ENCODE data around the gene SLC9A9. TPM values are rescaled to one million over a fixed set of nuclear protein-coding genes. Genes with fewer than 3 reads are reported as not detected.
A peak's percentile ranks its signal among the peaks of the same experiment; 100 is the strongest.

Gene SLC9A9
- total and polyA plus RNA-seq, 8 donors = 0.58 to 29.7 (median 14.0) TPM

- Histone ChIP-seq H3K9me3 (no peaks in the 10 kb centered on the region), H3K4me3 (no peak overlapping the region), H3K4me1 (peaks cover 0 to 8% (median 4%) of the 10 kb centered on the region in 4 donors), H3K27me3 (no peaks in the 10 kb centered on the region), H3K27ac (no peak overlapping the region), H3K36me3 (no peaks in the 10 kb centered on the region)
- TF ChIP-seq POLR2A (IDR thresholded peaks at IDR 0.05) = no peak
- peak in 1 of 3 donors; percentile 45 for TF ChIP-seq POLR2AphosphoS5 (IDR thresholded peaks at IDR 0.05)
- TF ChIP-seq EP300 (IDR thresholded peaks at IDR 0.05) = no peak
- peak in 5 of 7 experiments; percentile 52 to 89 (median 87) for TF ChIP-seq CTCF (IDR thresholded peaks at IDR 0.05)
- 28 to 31% (median 29%) methylated on average over 10 of the region's 10 CpGs for WGBS, 5 donors
- DNase-seq = peak; percentile 73 to 89
- intact Hi-C loops (cut with DNase I; ENCODE audit: low total_unique reads) = no loop called here
Observed at GRCh38 chr3:143674100-143674968, 173.9 kb downstream of the SLC9A9 start.

DNA sequence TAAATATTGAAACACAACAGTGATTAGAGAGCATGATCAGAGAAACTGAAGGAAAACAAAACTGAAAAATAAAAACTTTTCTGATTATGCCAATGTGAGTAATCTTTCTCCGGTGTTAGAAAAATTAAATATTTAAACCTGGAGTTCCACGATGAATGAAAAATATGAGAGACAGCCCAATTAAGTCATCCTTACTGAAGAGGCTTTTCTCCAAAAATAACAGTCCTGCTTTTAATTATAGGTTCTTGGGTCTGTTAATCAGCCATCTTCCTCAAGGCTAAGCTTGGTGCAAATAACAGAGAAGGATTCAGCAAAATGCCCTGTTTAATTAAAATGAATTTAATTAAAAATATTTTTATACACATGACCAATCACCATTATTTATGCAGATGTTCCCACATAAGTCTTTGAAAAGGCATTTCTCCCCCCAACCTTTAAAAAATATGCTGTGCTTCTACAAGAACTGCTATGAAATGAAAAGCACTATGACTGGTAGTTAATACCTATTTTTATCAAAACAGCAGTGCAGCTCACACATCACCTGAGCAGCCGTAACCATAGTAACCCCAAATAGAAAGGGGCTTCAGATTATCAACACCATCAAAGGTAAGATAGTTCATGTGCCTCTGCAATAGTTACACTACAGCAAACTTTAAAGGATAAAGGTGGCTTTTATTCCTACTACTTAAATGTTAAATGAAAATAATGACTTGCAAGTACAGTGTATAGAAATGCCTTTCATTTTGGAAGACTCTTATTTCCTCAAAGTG, 175.7 kb downstream of the SLC9A9 start:
- H3K4me1 ChIP-seq = peaks cover 0 to 8% (median 4%) of the 10 kb centered on the region in 4 donors
- intact Hi-C loops (cut with DNase I; ENCODE audit: low total_unique reads) = no loop called here
- 83 to 93% (median 92%) methylated on average over 3 of the region's 3 CpGs for WGBS, 5 donors
- no peak for TF ChIP-seq POLR2AphosphoS5 (IDR thresholded peaks at IDR 0.05)
- no peak for TF ChIP-seq CTCF (IDR thresholded peaks at IDR 0.05)
- no peak for TF ChIP-seq EP300 (IDR thresholded peaks at IDR 0.05)
- TF ChIP-seq POLR2A (IDR thresholded peaks at IDR 0.05) = no peak
- H3K27ac ChIP-seq = no peak overlapping the region
- H3K36me3 ChIP-seq = no peaks in the 10 kb centered on the region
- H3K9me3 ChIP-seq = no peaks in the 10 kb centered on the region
- DNase-seq = no peak
- H3K4me3 ChIP-seq = no peak overlapping the region
- H3K27me3 ChIP-seq = no peaks in the 10 kb centered on the region

DNA sequence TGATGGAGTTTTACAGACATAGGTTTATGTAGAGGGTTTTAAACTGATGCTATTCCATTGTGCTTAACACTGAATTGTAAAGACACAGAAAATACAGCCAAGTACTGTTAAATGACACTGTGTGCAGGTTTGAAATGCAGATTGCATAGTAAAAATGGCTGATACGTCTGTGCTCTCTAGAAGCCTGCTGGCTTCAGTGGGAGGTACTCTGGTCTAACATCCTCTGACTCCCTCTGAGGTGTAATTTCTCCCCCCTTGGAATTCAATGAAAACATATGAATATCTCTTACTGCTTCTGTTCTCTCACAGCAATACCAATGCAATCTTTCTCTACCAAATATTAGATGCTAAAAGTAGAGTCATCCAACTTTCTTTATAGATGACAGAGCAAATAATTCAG, 176.6 kb downstream of the SLC9A9 start:
- H3K9me3 ChIP-seq = no peaks in the 10 kb centered on the region
- H3K4me3 ChIP-seq = no peak overlapping the region
- peaks cover 0 to 8% (median 4%) of the 10 kb centered on the region in 4 donors for H3K4me1 ChIP-seq
- TF ChIP-seq CTCF (IDR thresholded peaks at IDR 0.05) (no peak), POLR2AphosphoS5 (IDR thresholded peaks at IDR 0.05) (no peak), EP300 (IDR thresholded peaks at IDR 0.05) (no peak), POLR2A (IDR thresholded peaks at IDR 0.05) (no peak)
- H3K36me3 ChIP-seq = no peaks in the 10 kb centered on the region
- H3K27ac ChIP-seq = no peak overlapping the region
- intact Hi-C loops (cut with DNase I; ENCODE audit: low total_unique reads) = no loop called here
- H3K27me3 ChIP-seq = no peaks in the 10 kb centered on the region
- WGBS, 5 donors = 35 to 65% (median 53%) methylated on average over 1 of the region's 1 CpG
- no peak for DNase-seq

DNA sequence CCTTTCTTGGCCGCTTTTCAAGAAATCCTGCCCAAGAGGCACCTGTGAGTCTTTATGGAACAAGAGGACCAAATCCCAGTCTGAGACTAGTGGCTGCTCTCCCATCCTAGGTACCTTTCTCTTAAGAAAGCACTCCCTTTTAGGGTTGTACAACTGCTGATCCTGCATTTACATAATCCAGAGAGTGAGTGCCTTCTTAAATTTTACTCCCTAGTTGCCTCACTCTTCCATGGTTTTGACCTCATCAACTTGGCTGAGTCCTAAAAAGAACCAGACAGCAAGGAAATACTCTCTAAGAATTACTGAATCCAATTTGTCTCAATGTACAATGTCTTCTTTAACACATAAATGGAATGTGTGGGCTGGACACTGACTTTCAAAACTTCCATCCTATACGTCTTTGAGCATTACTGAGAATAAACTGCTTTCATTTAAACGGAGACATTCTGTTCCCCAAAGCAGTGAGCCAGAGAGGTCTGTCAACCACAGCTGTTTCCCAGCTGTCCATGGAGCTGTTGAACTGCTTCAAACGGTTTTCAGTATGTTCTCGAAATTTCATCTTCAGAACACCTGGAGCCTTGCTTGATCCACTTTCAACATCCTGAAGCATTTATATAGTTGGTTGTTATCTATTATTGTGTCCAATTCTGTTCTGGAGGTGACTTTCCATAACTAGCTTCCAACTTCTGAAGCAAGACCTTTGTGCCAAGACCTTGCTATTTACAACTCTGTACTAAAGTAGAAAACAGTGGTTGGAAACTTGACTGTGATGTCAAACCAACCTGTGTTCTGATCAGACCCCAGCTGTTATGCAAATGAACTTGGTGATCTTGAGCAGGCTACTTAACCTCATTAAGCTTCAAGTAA, 179.1 kb downstream of the SLC9A9 start:
- Histone ChIP-seq H3K4me3 (no peak overlapping the region), H3K27me3 (no peaks in the 10 kb centered on the region), H3K9me3 (no peaks in the 10 kb centered on the region), H3K36me3 (no peaks in the 10 kb centered on the region), H3K4me1 (peaks cover 0 to 4% (median 2%) of the 10 kb centered on the region in 4 donors), H3K27ac (peak overlapping the region in 1 of 5 donors; percentile 51)
- 60 to 75% (median 74%) methylated on average over 5 of the region's 5 CpGs for WGBS, 5 donors
- TF ChIP-seq POLR2AphosphoS5 (IDR thresholded peaks at IDR 0.05) (peak in 2 of 3 donors; percentile 21 to 30), POLR2A (IDR thresholded peaks at IDR 0.05) (no peak)
- intact Hi-C loops (cut with DNase I; ENCODE audit: low total_unique reads) = no loop called here
- peak in 1 of 2 donors; percentile 51 for DNase-seq
